Skeletal muscle satellite cell (primary cell): ENCODE results near the gene DPPA3.
"Not testable (repeated sequence)": the region's sequence is repeated elsewhere in the genome, so short reads cannot be mapped to it uniquely, and the experiment has no call there.

ENCODE experiments used
- H3K27me3 ChIP-seq: 2 replicates; pipeline ENCODE4 v1.7.0; 2013; ENCODE audit warnings: low read length; ENCODE audit not compliant: control insufficient read depth, insufficient read depth
- H3K36me3 ChIP-seq: 2 replicates; pipeline ENCODE4 v1.7.0; 2013; ENCODE audit warnings: mild to moderate bottlenecking, control low read depth, low read length; ENCODE audit not compliant: insufficient read depth
- H3K4me1 ChIP-seq: 2 replicates; pipeline ENCODE4 v1.7.0; 2013; ENCODE audit warnings: low read length; ENCODE audit not compliant: control insufficient read depth, insufficient read depth
- H3K4me2 ChIP-seq: 2 replicates; pipeline ENCODE4 v1.7.0; 2013; ENCODE audit warnings: mild to moderate bottlenecking, low read length
- H3K4me3 ChIP-seq: 2 replicates; pipeline ENCODE4 v1.7.0; 2013; ENCODE audit warnings: low read length
- H3K9ac ChIP-seq: 2 replicates; pipeline ENCODE4 v1.7.0; 2013; ENCODE audit warnings: mild to moderate bottlenecking, low read depth, low read length, moderate library complexity
- H3K9me3 ChIP-seq: replicated peaks from 2 replicates; pipeline ENCODE4 v1.7.0; 2013; ENCODE audit warnings: mild to moderate bottlenecking, control low read depth, low read length

The DPPA3 gene

DNA sequence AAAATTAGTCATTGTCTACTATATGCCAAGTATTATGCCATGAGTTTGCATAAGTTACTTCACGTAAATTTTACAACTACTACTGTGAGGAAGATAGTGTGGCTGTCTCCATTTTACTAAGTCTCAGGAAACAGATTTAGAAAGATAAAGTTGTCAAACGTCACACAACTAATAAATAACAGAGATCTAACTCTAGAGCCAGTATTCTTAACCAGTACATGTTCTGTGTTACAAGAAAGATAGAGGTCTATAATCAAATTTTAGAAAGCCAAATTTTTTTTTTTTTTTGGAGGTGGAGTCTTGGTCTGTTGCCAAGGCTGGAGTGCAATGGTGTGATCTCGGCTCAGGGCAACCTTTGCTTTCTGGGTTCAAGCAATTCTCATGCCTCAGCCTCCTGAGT is 21.8 kb downstream of the DPPA3 start:
- Histone ChIP-seq H3K9ac (no peak overlapping the region), H3K4me1 (no peaks in the 10 kb centered on the region), H3K36me3 (no peaks in the 10 kb centered on the region), H3K9me3 (peaks cover 3% of the 10 kb centered on the region), H3K4me3 (no peak overlapping the region), H3K4me2 (no peak overlapping the region), H3K27me3 (no peaks in the 10 kb centered on the region)

DNA sequence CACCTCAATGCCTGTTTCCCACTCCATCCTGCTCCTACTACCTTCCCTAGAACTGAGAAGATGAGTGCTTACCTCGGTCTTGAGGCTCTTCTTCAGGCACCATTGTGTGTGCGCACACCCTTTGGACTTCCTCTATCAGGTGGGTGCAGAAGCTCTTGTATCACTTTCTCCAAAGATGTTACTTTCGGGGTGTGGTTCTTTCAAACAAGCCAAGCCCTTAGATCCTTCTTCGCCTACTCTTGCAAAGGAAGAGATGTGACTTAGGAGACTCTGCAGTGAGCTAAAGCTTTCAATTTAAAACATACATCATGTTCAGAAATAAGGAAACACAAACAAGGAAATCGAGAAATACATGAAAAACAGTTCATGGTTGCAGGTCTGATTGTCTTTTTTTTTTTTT is 36.0 kb downstream of the DPPA3 start, which contains the start of gene CLEC4C:
CLEC4C (minus strand) TSS at position 130 of the 400 bp plus-strand sequence; CDS start at position 103, 27 bp downstream.
- Histone ChIP-seq H3K36me3 (no peaks in the 10 kb centered on the region), H3K27me3 (no peaks in the 10 kb centered on the region), H3K4me2 (no peak within 1 kb of the TSS), H3K9me3 (peaks cover 2% of the 10 kb centered on the region), H3K4me1 (no peaks in the 10 kb centered on the region), H3K4me3 (no peak within 1 kb of the TSS), H3K9ac (no peak within 1 kb of the TSS)

DNA sequence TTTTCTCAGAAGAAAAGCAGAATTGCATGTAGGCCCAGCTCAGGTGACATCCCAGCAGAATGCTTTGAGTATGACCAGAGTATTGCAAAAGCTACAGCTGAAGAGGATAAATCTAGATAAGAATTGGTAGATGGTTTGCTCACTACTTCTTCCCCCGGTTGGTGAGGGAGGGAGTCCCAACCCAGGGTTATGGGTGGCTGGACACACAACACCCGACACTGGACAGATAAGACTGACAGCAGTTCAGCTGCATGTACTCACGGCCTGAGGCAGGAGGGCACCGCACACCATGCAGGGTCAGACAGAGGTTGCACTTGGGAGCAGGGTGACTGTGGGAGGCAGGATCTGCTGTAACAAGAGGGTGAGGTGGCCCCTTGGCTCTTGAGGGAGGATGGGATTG is 37.6 kb downstream of the DPPA3 start:
- H3K9me3 ChIP-seq, result peaks cover 2% of the 10 kb centered on the region
- no peaks in the 10 kb centered on the region for H3K27me3 ChIP-seq
- no peaks in the 10 kb centered on the region for H3K4me1 ChIP-seq
- no peak overlapping the region for H3K4me3 ChIP-seq
- H3K36me3 ChIP-seq, result no peaks in the 10 kb centered on the region
- no peak overlapping the region for H3K4me2 ChIP-seq
- H3K9ac ChIP-seq, result no peak overlapping the region

DNA sequence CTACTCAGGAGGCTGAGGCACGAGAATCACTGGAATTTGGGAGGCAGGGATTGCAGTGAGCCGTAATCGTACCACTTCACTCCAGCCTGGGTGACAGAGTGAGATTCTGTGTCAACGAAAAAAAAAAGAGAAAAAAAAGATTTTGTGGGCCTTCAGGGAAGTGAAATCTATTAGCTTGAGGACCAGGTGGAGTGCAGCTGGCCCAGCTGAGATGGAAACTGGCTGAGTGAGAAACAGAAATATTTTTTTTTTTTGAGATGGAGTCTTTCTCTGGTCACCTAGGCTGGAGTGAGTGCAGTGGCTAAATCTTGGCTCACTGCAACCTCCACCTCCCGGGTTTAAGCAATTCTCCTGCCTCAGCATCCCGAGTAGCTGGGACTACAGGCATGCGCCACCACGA is 38.2 kb downstream of the DPPA3 start:
- no peaks in the 10 kb centered on the region for H3K27me3 ChIP-seq
- H3K4me2 ChIP-seq, result no peak overlapping the region
- no peak overlapping the region for H3K4me3 ChIP-seq
- H3K4me1 ChIP-seq, result no peaks in the 10 kb centered on the region
- H3K9me3 ChIP-seq, result peaks cover 2% of the 10 kb centered on the region
- no peaks in the 10 kb centered on the region for H3K36me3 ChIP-seq
- H3K9ac ChIP-seq, result no peak overlapping the region

DNA sequence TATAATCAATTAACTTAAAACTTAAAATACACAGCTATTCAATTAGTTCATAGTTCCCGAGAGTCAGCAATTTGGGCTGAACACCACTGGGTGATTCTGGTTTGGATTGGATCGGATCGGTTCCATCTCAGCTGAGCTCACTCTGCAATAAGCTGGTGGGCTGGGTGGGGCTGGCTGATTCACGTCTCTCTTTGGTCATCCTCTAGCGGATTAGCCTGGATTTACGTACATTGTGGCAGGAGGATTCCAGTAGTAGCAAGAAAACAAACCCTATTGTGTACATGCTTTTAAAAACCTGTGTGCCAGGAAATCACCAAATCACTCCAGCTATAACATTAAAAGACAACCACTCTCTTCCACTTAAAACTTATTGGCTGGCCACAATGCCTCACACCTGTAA is 39.1 kb downstream of the DPPA3 start:
- no peaks in the 10 kb centered on the region for H3K27me3 ChIP-seq
- H3K9me3 ChIP-seq, result peaks cover 2% of the 10 kb centered on the region
- no peaks in the 10 kb centered on the region for H3K4me1 ChIP-seq
- no peaks in the 10 kb centered on the region for H3K36me3 ChIP-seq
- no peak overlapping the region for H3K4me2 ChIP-seq
- H3K9ac ChIP-seq, result no peak overlapping the region
- H3K4me3 ChIP-seq, result no peak overlapping the region

DNA sequence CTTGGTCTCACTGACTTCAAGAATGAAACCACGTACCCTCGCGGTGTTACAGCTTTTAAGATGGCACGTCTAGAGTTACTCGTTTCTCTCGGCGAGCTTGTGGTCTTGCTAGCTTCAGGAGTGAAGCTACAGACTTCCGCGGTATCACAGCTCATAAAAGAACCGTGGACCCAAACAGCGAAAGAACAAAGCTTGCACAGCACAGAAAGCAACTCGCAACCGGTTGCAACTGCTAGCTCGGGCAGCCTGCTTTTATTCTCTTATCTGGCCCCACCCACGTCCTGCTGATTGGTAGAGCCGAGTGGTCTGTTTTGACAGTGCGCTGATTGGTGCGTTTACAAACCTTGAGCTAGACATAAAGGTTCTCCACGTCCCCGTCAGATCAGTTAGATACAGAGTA is 40.2 kb downstream of the DPPA3 start:
- no peaks in the 10 kb centered on the region for H3K36me3 ChIP-seq
- H3K4me3 ChIP-seq, result no peak overlapping the region
- no peaks in the 10 kb centered on the region for H3K27me3 ChIP-seq
- peaks cover 2% of the 10 kb centered on the region for H3K9me3 ChIP-seq
- H3K9ac ChIP-seq, result no peak overlapping the region
- no peaks in the 10 kb centered on the region for H3K4me1 ChIP-seq
- no peak overlapping the region for H3K4me2 ChIP-seq

DNA sequence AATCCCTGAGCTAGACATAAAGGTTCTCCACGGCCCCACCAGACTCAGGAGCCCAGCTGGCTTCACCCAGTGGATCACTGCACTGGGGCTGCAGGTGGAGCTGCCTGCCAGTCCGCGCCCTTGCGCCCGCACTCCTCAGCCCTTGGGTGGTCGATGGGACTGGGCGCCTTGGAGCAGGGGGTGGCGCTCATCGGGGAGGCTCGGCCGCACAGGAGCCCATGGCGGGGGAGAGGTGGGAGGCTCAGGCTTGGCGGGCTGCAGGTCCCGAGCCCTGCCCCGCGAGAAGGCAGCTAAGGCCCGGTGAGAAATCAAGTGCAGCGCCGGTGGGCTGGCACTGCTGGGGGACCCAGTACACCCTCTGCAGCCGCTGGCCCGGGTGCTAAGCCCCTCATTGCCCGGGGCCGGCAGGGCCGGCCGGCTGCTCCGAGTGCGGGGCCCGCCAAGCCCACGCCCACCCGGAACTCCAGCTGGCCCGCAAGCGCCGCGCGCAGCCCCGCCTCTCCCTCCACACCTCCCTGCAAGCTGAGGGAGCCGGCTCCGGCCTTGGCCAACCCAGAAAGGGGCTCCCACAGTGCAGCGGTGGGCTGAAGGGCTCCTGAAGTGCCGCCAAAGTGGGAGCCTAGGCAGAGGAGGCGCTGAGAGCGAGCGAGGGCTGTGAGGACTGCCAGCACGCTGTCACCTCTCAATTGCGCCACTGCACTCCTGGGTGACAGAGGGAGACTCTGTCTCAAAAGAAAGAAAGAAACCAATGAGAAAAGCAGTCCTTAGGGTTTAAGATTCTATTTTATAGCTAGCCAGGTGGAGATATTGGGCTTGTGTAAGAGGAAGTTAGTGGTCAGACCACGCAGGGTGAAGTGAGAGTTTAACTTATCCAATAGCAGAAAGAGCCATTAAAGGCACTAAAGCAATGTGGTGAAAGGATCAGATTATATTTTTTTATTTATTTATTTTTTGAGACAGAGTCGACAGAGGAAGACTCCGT is 41.0 kb downstream of the DPPA3 start:
- not testable (repeated sequence) for H3K4me3 ChIP-seq, H3K9ac ChIP-seq, H3K36me3 ChIP-seq, H3K4me1 ChIP-seq, H3K9me3 ChIP-seq, H3K4me2 ChIP-seq, H3K27me3 ChIP-seq

DNA sequence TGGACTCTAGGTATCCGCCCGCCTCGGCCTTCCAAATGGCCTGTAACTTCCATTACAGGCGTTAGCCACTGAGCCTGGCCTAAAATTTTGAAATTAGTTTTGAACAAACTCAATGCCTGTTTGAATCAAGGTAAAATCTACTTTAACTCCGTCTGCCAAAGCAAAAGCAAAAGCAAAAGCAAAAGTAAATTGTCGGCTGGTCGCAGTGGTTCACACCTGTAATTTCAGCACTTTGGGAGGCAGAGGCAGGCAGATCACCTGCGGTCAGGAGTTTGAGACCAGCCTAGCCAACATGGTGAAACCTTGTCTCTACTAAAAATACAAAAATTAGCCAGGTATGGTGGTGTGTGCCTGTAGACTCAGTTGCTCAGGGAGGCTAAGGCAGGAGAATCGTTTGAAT is 44.4 kb downstream of the DPPA3 start:
- H3K9ac ChIP-seq, H3K4me2 ChIP-seq, H3K36me3 ChIP-seq, H3K4me3 ChIP-seq, H3K27me3 ChIP-seq, H3K4me1 ChIP-seq, H3K9me3 ChIP-seq: not testable (repeated sequence)

DNA sequence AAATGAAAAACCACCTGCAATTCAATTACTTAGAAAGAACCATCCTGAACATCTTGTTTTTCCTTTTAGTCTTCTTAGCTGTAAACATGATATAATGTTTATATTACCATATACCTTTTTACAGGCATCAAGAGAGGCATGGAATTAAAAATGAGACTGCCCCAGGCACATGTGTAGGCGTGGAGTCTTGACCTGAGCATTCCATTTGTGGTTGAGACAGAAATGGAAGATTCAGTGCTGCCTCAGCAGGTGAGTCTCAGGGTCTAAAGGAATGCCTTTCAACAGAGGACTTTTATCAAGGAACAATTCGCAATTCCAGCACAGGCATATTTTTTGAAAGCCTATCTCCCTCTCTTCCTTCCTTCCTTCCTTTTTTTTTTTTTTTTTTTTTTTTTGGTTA is 45.8 kb downstream of the DPPA3 start:
- H3K4me2 ChIP-seq, result no peak overlapping the region
- H3K9ac ChIP-seq, result no peak overlapping the region
- H3K27me3 ChIP-seq, result no peaks in the 10 kb centered on the region
- no peak overlapping the region for H3K4me3 ChIP-seq
- no peaks in the 10 kb centered on the region for H3K4me1 ChIP-seq
- H3K9me3 ChIP-seq, result no peaks in the 10 kb centered on the region
- no peaks in the 10 kb centered on the region for H3K36me3 ChIP-seq

DNA sequence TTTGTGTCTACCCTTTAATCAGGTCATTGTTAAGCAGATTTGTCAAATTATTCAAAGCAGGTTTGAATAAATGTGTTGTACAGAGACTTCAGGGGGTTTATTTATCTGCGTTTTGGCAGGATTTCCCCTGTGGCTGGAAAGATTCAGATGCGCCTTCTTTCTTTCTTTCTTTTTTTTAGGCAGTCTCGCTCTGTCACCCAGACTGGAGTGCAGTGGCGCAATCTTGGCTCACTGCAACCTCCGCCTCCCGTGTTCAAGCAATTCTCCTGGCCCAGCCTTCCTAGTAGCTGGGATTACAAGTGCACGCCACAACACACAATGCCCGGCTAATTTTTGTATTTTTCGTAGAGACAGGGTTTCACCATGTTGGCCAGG is 47.5 kb downstream of the DPPA3 start:
- H3K9ac ChIP-seq, result no peak overlapping the region
- no peak overlapping the region for H3K4me2 ChIP-seq
- H3K4me1 ChIP-seq, result no peaks in the 10 kb centered on the region
- H3K27me3 ChIP-seq, result no peaks in the 10 kb centered on the region
- no peaks in the 10 kb centered on the region for H3K9me3 ChIP-seq
- no peaks in the 10 kb centered on the region for H3K36me3 ChIP-seq
- H3K4me3 ChIP-seq, result no peak overlapping the region
